Right lobe of liver (tissue), 6 donors: Measurements from ENCODE around the gene ZNF124. TPM values are rescaled to one million over a fixed set of nuclear protein-coding genes. Genes with fewer than 3 reads are reported as not detected.

ENCODE experiments used
- ATAC-seq, 4 donors: fragments of 200-7000 bp; cut with Tn5 transposase; one replicate each; pipeline ENCODE4 v1.9.1; 2020; ENCODE audit warnings: mild to moderate bottlenecking in 4 of 4, moderate library complexity in 4 of 4
- DNase-seq, 3 donors: peaks; one replicate each; pipeline ENCODE4 v3.0.0-alpha.2; 2020
- H3K27ac ChIP-seq, 3 donors: fragments of 200-600 bp; one replicate each; pipeline ENCODE4 v1.8.0; 2022
- H3K27me3 ChIP-seq, 2 donors: fragments of 200-600 bp; one replicate each; pipeline ENCODE4 v1.8.0; 2022
- H3K36me3 ChIP-seq, 4 donors: fragments of 200-600 bp; sonication (generic) in 1 of 4; one replicate each; pipeline versions ENCODE4 v1.5.1 to v1.8.0; 2017 to 2022; ENCODE audit warnings: control low read depth in 1 of 4
- H3K4me1 ChIP-seq, 4 donors: fragments of 200-600 bp; sonication (generic) in 1 of 4; one replicate each; pipeline versions ENCODE4 v1.5.1 to v1.8.0; 2017 to 2022; ENCODE audit warnings: control low read depth in 1 of 4
- H3K4me3 ChIP-seq, 3 donors: fragments of 200-600 bp; one replicate each; pipeline ENCODE4 v1.8.0; 2022
- H3K9me3 ChIP-seq, 4 donors: fragments of 200-600 bp; sonication (generic) in 1 of 4; one replicate each; pipeline versions ENCODE4 v1.5.1 to v1.8.0; 2017 to 2022; ENCODE audit warnings: control low read depth in 1 of 4
- CTCF ChIP-seq, 4 donors: fragments of 200-600 bp in 3 of 4; fragments of 450-650 bp in 1 of 4; IDR thresholded peaks; one replicate each; pipeline versions ENCODE4 v1.5.1 to v1.8.0; 2016 to 2022; ENCODE audit warnings: antibody characterized with exemption in 4 of 4, mild to moderate bottlenecking in 2 of 4
- POLR2A ChIP-seq: fragments of 450-650 bp; IDR thresholded peaks from one replicate; pipeline ENCODE4 v1.6.1; 2017; ENCODE audit warnings: antibody characterized with exemption, mild to moderate bottlenecking
- WGBS: methylation state at CpG from one replicate; pipeline ENCODE4 v1.1.6; 2018; ENCODE audit warnings: low coverage, low lambda C conversion rate; ENCODE audit not compliant: insufficient coverage; ENCODE audit errors: missing lambda C conversion rate; 5-methylcytosine and 5-hydroxymethylcytosine counted together
- intact Hi-C, 2 donors: fragments of 100-400 bp; cut with DNase I; formaldehyde crosslinking; loops; one replicate each; pipeline versions ENCODE4 v1.11.2 to v1.14.1; 2022
- total RNA-seq, 6 experiments: library from RNA; depleted of rRNA in 2 of 6; stranded (reverse); fragments of >200 nt in 2 of 6; fragmentation: NEBNext Ultra II Directional in 3 of 6; extraction: Animal tissue kit (Norgen Biotek cat#: 25700) in 3 of 6; gene quantifications; one replicate each; pipeline versions ENCODE4 v1.1.0 to v1.2.4, GENCODE V29; 2016 to 2023
- donor health status: DM: no; HTN: yes; CAD: no.
- donor health status: DM: no; HTN: no; CAD: no.
- donor health status: DM: no; HTN: no; CAD: no.
- donor health status: DM: no; HTN: yes; CAD: no.
- donor health status: DM: no; HTN: yes; CAD: no.

ZNF124 gene
- total RNA-seq, 6 experiments from 2014 or later, result 5.4 to 13.8 (median 6.6) TPM

GRCh38 chr1:247112479-247112781 lies 59.4 kb downstream of the ZNF124 start:
- intact Hi-C loops, result no loop called here
- no peak for TF ChIP-seq CTCF (IDR thresholded peaks at IDR 0.05)
- no peak for TF ChIP-seq POLR2A
- H3K9me3 ChIP-seq, result no peaks in the 10 kb centered on the region
- DNase-seq (no peak), ATAC-seq (peak in 1 of 4 donors; percentile 40)
- H3K27me3 ChIP-seq, result no peaks in the 10 kb centered on the region
- no peaks in the 10 kb centered on the region for H3K36me3 ChIP-seq
- peaks cover 0 to 14% (median 0%) of the 10 kb centered on the region in 4 donors for H3K4me1 ChIP-seq
- H3K4me3 ChIP-seq, result peak overlapping the region; percentile 64 to 70 (median 66)
- WGBS, result no CpG with 5 or more reads among the region's 9 CpGs
- H3K27ac ChIP-seq, result peak overlapping the region in 1 of 3 donors; percentile 68

GRCh38 chr1:247111700-247112478 lies 59.9 kb downstream of the ZNF124 start:
- Histone ChIP-seq H3K9me3 (no peaks in the 10 kb centered on the region), H3K27me3 (no peaks in the 10 kb centered on the region), H3K4me3 (peak overlapping the region; percentile 64 to 70 (median 66)), H3K4me1 (peaks cover 0 to 14% (median 0%) of the 10 kb centered on the region in 4 donors), H3K36me3 (no peaks in the 10 kb centered on the region), H3K27ac (peak overlapping the region; percentile 39 to 68 (median 59))
- WGBS, result 0% methylated on average over 15 of the region's 78 CpGs
- peak; percentile 83 to 92 (median 91) for ATAC-seq
- TF ChIP-seq POLR2A, result peak; percentile 84
- no peak for TF ChIP-seq CTCF (IDR thresholded peaks at IDR 0.05)
- intact Hi-C loops, result no loop called here
- peak; percentile 81 to 82 (median 82) for DNase-seq

DNA sequence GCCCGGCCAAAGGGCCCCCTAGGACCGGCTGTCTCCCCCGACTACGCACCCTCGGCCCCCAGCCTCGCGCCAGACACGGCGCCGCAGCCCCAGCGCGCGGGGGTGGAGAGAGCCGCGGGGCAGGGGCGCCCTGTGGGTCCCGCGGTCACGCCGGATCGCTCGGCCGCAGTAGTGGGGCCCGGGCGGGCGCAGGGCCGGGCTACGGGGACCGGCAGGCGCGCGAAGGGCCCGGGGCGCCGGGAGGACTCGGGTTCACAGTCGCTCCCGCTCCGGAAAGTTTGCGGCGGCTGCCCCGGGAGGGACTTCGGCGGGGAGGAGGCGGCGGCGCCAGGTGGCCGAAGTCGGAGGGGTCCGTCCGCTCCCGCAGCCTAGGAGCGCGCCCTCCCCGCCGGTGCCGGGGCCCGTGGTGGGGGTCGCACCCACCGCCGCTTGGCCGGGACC lies 60.5 kb downstream of the ZNF124 start:
- Histone ChIP-seq H3K4me3 (peak overlapping the region; percentile 64 to 70 (median 66)), H3K4me1 (peaks cover 0 to 14% (median 0%) of the 10 kb centered on the region in 4 donors), H3K27me3 (no peaks in the 10 kb centered on the region), H3K36me3 (no peaks in the 10 kb centered on the region), H3K9me3 (no peaks in the 10 kb centered on the region), H3K27ac (peak overlapping the region; percentile 39 to 68 (median 59))
- TF ChIP-seq POLR2A, result no peak
- no peak for TF ChIP-seq CTCF (IDR thresholded peaks at IDR 0.05)
- intact Hi-C loops, result no loop called here
- WGBS, result 3% methylated on average over 13 of the region's 62 CpGs
- peak in 1 of 3 donors; percentile 61 for DNase-seq
- ATAC-seq, result peak; percentile 2 to 28 (median 13)

DNA sequence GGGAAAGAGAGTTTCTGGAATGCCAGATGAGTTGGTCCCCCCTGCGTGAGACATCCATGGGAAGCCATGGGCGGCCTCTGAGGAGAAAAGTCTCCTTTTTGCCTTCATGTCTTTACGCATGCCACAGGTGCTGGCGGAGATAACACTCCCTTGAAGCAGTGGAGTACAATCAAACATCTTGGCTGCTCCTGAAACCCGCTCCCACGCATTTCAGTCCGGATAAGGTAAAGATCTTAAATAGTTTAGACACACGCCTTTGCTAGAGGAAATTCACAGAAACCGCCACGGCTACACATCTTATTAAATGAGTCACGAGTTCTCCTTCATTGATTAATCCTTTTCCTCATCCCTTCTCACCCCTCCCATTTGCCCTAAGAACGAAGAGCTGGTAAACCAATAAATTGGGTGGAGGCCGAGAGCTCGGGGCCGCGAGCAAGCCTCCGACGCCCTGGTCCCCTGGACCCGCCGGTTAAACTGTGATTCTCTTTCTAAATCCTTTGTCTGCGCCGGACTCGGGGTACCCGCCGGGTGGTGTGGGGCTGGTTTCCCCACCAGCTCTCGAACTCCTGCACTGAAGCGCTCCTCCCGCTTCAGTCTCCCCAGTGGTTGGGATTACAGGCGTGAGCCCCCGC lies 61.1 kb downstream of the ZNF124 start:
- 26% methylated on average over 24 of the region's 30 CpGs for WGBS
- no peak for ATAC-seq
- Histone ChIP-seq H3K4me3 (peak overlapping the region; percentile 64 to 70 (median 66)), H3K27ac (peak overlapping the region; percentile 39 to 68 (median 59)), H3K9me3 (no peaks in the 10 kb centered on the region), H3K27me3 (no peaks in the 10 kb centered on the region), H3K36me3 (no peaks in the 10 kb centered on the region), H3K4me1 (peaks cover 0 to 14% (median 0%) of the 10 kb centered on the region in 4 donors)
- intact Hi-C loops, result no loop called here
- TF ChIP-seq CTCF (IDR thresholded peaks at IDR 0.05), result no peak
- no peak for TF ChIP-seq POLR2A
- peak in 1 of 3 donors; percentile 54 for DNase-seq
